HFFc6 (cell line): ENCODE data around the gene DISC1. TPM values are rescaled to one million over a fixed set of nuclear protein-coding genes. Genes with fewer than 3 reads are reported as not detected.
A peak's percentile ranks its signal among the peaks of the same experiment; 100 is the strongest.

Experiments used
- DNase-seq: peaks from one replicate; pipeline ENCODE4 v3.0.0-alpha.2; 2018
- H3K27ac Mint-ChIP-seq: 2 replicates; pipeline ENCODE4 v1.8.0; 2020; ENCODE audit warnings: mild to moderate bottlenecking, mixed read lengths
- H3K27me3 Mint-ChIP-seq: 2 replicates; pipeline ENCODE4 v1.8.0; 2021; ENCODE audit warnings: mild to moderate bottlenecking, moderate library complexity, mixed read lengths; ENCODE audit not compliant: insufficient read depth
- H3K36me3 Mint-ChIP-seq: 2 replicates; pipeline ENCODE4 v1.8.0; 2021; ENCODE audit warnings: low read depth, mixed read lengths
- H3K4me1 Mint-ChIP-seq: 2 replicates; pipeline ENCODE4 v1.8.0; 2020; ENCODE audit warnings: low read depth, mixed read lengths
- H3K4me3 Mint-ChIP-seq: 2 replicates; pipeline ENCODE4 v1.8.0; 2020; ENCODE audit warnings: mild to moderate bottlenecking, moderate library complexity, mixed read lengths
- H3K9me3 Mint-ChIP-seq: 2 replicates; pipeline ENCODE4 v1.8.0; 2020; ENCODE audit warnings: mild to moderate bottlenecking, mixed read lengths
- total RNA-seq, 6 experiments: library from RNA; stranded (reverse); fragmentation: NEBNext Ultra II Directional; extraction: Animal tissue kit (Norgen Biotek cat#: 25700); gene quantifications; 2 replicates in 1 of 6; 3 replicates in 5 of 6; pipeline ENCODE4 v1.2.3, GENCODE V29; 2021
- TF ChIP-seq, protein P1 (sequence below): fragments of 200-600 bp; sonication (generic); IDR thresholded peaks from 2 replicates; pipeline ENCODE4 v1.5.0; 2021; ENCODE audit warnings: antibody characterized with exemption, mild to moderate bottlenecking

Gene DISC1
- total RNA-seq, 6 experiments from 2014 or later = 1.3 to 4.3 (median 1.9) TPM

DNA sequence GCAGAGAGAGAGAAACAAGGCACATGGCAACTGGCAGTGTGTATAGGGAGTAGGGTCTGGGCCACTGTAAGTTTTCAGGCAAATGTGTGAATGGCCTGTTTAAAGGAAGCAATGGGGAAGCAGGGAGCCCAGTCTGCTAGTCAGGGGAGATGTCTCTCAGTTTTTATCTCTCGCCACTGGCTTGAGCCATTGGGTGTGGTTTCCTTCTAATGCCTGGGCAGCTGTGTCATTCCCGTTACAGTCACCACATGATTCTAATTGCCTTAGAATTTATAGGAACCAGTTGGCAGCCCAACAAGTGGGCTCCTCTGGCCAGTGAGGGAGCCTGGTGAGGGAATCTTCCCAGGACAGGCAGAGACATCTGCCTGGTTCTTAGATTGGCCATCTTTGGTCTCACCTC lies 182.4 kb downstream of the DISC1 start:
- TF ChIP-seq, protein P1, sequence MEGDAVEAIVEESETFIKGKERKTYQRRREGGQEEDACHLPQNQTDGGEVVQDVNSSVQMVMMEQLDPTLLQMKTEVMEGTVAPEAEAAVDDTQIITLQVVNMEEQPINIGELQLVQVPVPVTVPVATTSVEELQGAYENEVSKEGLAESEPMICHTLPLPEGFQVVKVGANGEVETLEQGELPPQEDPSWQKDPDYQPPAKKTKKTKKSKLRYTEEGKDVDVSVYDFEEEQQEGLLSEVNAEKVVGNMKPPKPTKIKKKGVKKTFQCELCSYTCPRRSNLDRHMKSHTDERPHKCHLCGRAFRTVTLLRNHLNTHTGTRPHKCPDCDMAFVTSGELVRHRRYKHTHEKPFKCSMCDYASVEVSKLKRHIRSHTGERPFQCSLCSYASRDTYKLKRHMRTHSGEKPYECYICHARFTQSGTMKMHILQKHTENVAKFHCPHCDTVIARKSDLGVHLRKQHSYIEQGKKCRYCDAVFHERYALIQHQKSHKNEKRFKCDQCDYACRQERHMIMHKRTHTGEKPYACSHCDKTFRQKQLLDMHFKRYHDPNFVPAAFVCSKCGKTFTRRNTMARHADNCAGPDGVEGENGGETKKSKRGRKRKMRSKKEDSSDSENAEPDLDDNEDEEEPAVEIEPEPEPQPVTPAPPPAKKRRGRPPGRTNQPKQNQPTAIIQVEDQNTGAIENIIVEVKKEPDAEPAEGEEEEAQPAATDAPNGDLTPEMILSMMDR = no peak
- no peaks in the 10 kb centered on the region for H3K9me3 Mint-ChIP-seq
- H3K4me3 Mint-ChIP-seq = peak overlapping the region; percentile 49
- H3K27me3 Mint-ChIP-seq = peaks cover 1% of the 10 kb centered on the region; the same call in 1 of the 2 replicates
- peaks cover 33% of the 10 kb centered on the region for H3K4me1 Mint-ChIP-seq
- peak overlapping the region; percentile 88 for H3K27ac Mint-ChIP-seq
- peak; percentile 91 for DNase-seq
- peaks cover 10% of the 10 kb centered on the region for H3K36me3 Mint-ChIP-seq

DNA sequence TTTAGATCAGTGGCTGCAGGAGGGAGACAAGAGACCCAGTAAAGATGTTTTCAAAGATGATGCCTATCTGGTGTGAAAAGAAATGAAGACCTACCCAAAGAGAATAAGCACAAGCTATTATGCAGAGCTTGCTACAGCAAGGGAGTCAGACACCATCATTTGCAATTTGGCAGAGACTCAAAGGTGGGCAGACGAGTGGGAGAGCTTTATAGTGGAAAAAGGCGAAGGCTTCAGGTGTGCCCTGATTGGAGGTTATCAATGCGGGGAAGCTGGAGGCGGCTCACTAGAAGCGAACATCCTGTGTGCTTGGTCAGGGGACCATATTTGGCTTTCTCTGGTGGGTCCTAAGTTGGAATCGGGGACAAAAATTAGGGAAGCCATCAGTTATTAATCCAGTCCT lies 183.8 kb downstream of the DISC1 start:
- Mint-ChIP-seq H3K27me3 (peaks cover 1% of the 10 kb centered on the region; the same call in 1 of the 2 replicates), H3K4me1 (peaks cover 34% of the 10 kb centered on the region), H3K4me3 (no peak overlapping the region), H3K27ac (no peak overlapping the region), H3K36me3 (peaks cover 10% of the 10 kb centered on the region), H3K9me3 (no peaks in the 10 kb centered on the region)
- DNase-seq = no peak
- TF ChIP-seq, protein P1 = no peak

DNA sequence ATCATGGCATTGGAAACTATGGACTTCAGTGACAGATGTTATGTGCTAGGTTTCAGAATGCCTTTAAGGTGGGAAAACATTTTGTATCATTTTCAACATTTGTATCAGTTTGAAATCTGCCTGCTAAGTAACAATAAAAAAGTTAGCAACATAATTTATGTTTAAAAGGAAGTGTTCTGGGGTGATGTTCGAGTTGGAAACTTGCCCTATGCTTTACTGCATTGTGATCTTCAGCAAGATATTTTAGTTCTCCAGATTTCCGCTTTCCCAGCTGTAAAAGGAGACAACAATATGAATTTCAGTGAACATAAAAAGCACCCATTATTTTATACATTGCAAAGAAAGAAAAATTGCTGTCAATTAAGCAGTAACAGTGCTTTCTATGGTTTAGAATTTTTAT lies 187.4 kb downstream of the DISC1 start:
- H3K27me3 Mint-ChIP-seq = peaks cover 1% of the 10 kb centered on the region; the same call in 1 of the 2 replicates
- peaks cover 10% of the 10 kb centered on the region for H3K36me3 Mint-ChIP-seq
- TF ChIP-seq, protein P1 = no peak
- no peak overlapping the region for H3K27ac Mint-ChIP-seq
- H3K9me3 Mint-ChIP-seq = no peaks in the 10 kb centered on the region
- H3K4me3 Mint-ChIP-seq = no peak overlapping the region
- peaks cover 28% of the 10 kb centered on the region for H3K4me1 Mint-ChIP-seq
- DNase-seq = no peak

DNA sequence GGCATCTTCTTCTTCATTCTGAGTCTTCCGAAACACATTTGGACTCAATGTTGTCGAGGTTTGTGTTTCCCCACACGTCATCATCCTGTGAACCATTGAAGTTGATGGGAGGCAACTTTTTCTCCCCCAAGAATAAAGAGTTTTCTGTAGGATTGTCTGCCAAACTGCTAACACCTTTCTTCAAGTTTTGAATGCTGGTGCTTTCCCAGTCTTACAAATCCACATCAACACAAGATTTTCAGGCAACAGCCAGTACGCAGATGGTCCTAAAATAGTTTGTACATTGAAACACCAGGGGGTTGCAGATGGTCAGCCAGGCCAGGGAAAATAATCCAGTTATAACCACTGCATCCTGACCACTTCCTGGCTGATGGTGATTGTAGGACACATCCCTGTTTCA lies 187.9 kb downstream of the DISC1 start:
- DNase-seq = no peak
- peaks cover 2% of the 10 kb centered on the region for H3K27me3 Mint-ChIP-seq
- H3K4me3 Mint-ChIP-seq = no peak overlapping the region
- TF ChIP-seq, protein P1 = no peak
- peaks cover 10% of the 10 kb centered on the region for H3K36me3 Mint-ChIP-seq
- no peaks in the 10 kb centered on the region for H3K9me3 Mint-ChIP-seq
- H3K4me1 Mint-ChIP-seq = peaks cover 24% of the 10 kb centered on the region
- H3K27ac Mint-ChIP-seq = no peak overlapping the region

DNA sequence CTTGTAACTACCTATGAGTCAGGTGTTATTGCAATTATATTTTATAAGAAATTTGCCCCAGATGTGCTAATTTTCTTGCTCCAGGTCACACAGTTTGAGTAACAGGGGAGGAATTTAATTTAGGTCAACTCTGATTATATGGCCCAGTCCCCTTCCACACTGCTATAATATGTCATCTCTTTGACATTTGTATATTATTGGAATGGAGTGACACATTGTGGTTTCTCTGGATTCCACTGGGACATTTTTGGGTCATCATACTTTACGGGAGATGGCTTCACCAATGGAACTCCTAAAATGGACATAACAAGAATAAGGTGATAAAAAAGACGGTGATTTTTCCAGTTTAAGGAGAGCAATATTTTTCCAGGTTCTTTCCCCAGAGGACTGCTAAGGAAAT lies 191.2 kb downstream of the DISC1 start:
- H3K27me3 Mint-ChIP-seq = peaks cover 2% of the 10 kb centered on the region; the same call in 1 of the 2 replicates

More for the DNA sequence above, 191.2 kb downstream of the DISC1 start:
- H3K4me1 Mint-ChIP-seq = peaks cover 29% of the 10 kb centered on the region
- H3K36me3 Mint-ChIP-seq = peaks cover 10% of the 10 kb centered on the region
- TF ChIP-seq, protein P1 = no peak
- no peak for DNase-seq
- no peak overlapping the region for H3K4me3 Mint-ChIP-seq
- no peak overlapping the region for H3K27ac Mint-ChIP-seq
- no peaks in the 10 kb centered on the region for H3K9me3 Mint-ChIP-seq
